Fibroblast of lung (primary cell): Measurements from ENCODE around the gene SLC10A2. TPM values are rescaled to one million over a fixed set of nuclear protein-coding genes. Genes with fewer than 3 reads are reported as not detected.

Experiments
- DNase-seq, 2 donors: peaks; one replicate each; pipeline versions ENCODE4 v3.0.0 to v3.0.0-alpha.2; 2010; ENCODE audit warnings: low read depth in 2 of 2
- H2AFZ ChIP-seq: 2 replicates; pipeline ENCODE4 v1.5.1; 2012; ENCODE audit warnings: low read length, control low read depth, inconsistent platforms
- H3K27ac ChIP-seq: 2 replicates; pipeline ENCODE4 v1.5.1; 2011; ENCODE audit warnings: low read length, control low read depth; ENCODE audit not compliant: insufficient read depth
- H3K27me3 ChIP-seq: 2 replicates; pipeline ENCODE4 v1.5.1; 2011; ENCODE audit warnings: mild to moderate bottlenecking, low read length; ENCODE audit not compliant: control insufficient read depth, insufficient read depth
- H3K36me3 ChIP-seq: 2 replicates; pipeline ENCODE4 v1.5.1; 2011; ENCODE audit warnings: low read length; ENCODE audit not compliant: control insufficient read depth, insufficient read depth
- H3K4me1 ChIP-seq: 2 replicates; pipeline ENCODE4 v1.5.1; 2011; ENCODE audit warnings: low read length; ENCODE audit not compliant: control insufficient read depth, insufficient read depth; ENCODE audit errors: extremely low read depth
- H3K4me2 ChIP-seq: 2 replicates; pipeline ENCODE4 v1.5.1; 2011; ENCODE audit warnings: low read length, control low read depth; ENCODE audit not compliant: insufficient read depth; ENCODE audit errors: extremely low read depth
- H3K4me3 ChIP-seq, 4 experiments: fragments of 200-600 bp in 1 of 4; sonication (generic) in 1 of 4; replicated peaks in 1 of 4; 2 replicates each; pipeline ENCODE4 v1.5.1; 2011 to 2016; ENCODE audit warnings: low read length in 4 of 4, low read depth in 3 of 4, mild to moderate bottlenecking in 3 of 4, control low read depth in 2 of 4, inconsistent platforms in 1 of 4, mixed read lengths in 1 of 4; ENCODE audit not compliant: insufficient read depth in 1 of 4; ENCODE audit errors: control extremely low read depth in 1 of 4
- H3K79me2 ChIP-seq: 2 replicates; pipeline ENCODE4 v1.5.1; 2012; ENCODE audit warnings: mild to moderate bottlenecking, low read length, inconsistent platforms; ENCODE audit not compliant: control insufficient read depth, insufficient read depth
- H3K9ac ChIP-seq: 2 replicates; pipeline ENCODE4 v1.5.1; 2011; ENCODE audit warnings: mild to moderate bottlenecking, low read length, control low read depth; ENCODE audit not compliant: insufficient read depth
- H3K9me3 ChIP-seq: 2 replicates; pipeline ENCODE4 v1.5.1; 2012; ENCODE audit warnings: low read depth, low read length; ENCODE audit not compliant: control insufficient read depth, insufficient read depth
- H4K20me1 ChIP-seq: 2 replicates; pipeline ENCODE4 v1.5.1; 2011; ENCODE audit warnings: low read length; ENCODE audit not compliant: control insufficient read depth, insufficient read depth; ENCODE audit errors: extremely low read depth
- CTCF ChIP-seq, 2 donors: IDR thresholded peaks in 1 of 2; conservative IDR thresholded peaks in 1 of 2; 1 replicate in 1 of 2; 2 replicates in 1 of 2; pipeline ENCODE4 v1.5.1; 2011 to 2012; ENCODE audit warnings: low read length in 2 of 2, control low read depth in 1 of 2, inconsistent platforms in 1 of 2, low read depth in 1 of 2, mild to moderate bottlenecking in 1 of 2
- EZH2 ChIP-seq: IDR thresholded peaks from 2 replicates; pipeline ENCODE4 v1.5.1; 2012; ENCODE audit warnings: low read length, control low read depth, mild to moderate bottlenecking; ENCODE audit errors: missing control alignments
- polyA plus RNA-seq, 2 donors: library from polyadenylated mRNA; depleted of rRNA in 1 of 2; stranded (reverse) in 1 of 2; unstranded in 1 of 2; fragments of >200 nt; gene quantifications; 2 replicates each; pipeline ENCODE4 v1.2.1, GENCODE V29; 2011 to 2012; ENCODE audit warnings: missing spikeins in 1 of 2
- total RNA-seq: library from RNA; depleted of rRNA; stranded (reverse); fragments of >200 nt; gene quantifications from 2 replicates; pipeline ENCODE4 v1.2.1, GENCODE V29; 2014

SLC10A2 gene
- total and polyA plus RNA-seq, 2 donors (not counting 1 experiment from before 2014, with no cell fraction given) = not detected

- H3K4me3 ChIP-seq = no peak overlapping the region
- H3K4me2 ChIP-seq = no peak overlapping the region
- no peak overlapping the region for H3K9ac ChIP-seq
- H3K9me3 ChIP-seq = no peaks in the 10 kb centered on the region
- no peak for DNase-seq
- H3K79me2 ChIP-seq = no peaks in the 10 kb centered on the region
- H2AFZ ChIP-seq = no peak overlapping the region
- no peaks in the 10 kb centered on the region for H3K4me1 ChIP-seq
- H3K27ac ChIP-seq = no peak overlapping the region
- no peaks in the 10 kb centered on the region for H4K20me1 ChIP-seq
- no peaks in the 10 kb centered on the region for H3K36me3 ChIP-seq
- TF ChIP-seq EZH2 (no peak), CTCF (conservative IDR thresholded peaks at IDR 0.05 in 1 of 2, IDR thresholded peaks at IDR 0.05 in 1 of 2; ENCODE audit: low read depth in 1 of 2, low read length in 2 of 2) (no peak)
- H3K27me3 ChIP-seq = no peaks in the 10 kb centered on the region
Observed at GRCh38 chr13:103000157-103000556, 66.1 kb downstream of the SLC10A2 start.

GRCh38 chr13:102999499-102999898 lies 66.7 kb downstream of the SLC10A2 start:
- Histone ChIP-seq H3K4me1 (no peaks in the 10 kb centered on the region), H3K36me3 (no peaks in the 10 kb centered on the region), H3K9me3 (no peaks in the 10 kb centered on the region), H2AFZ (no peak overlapping the region), H3K27ac (no peak overlapping the region), H4K20me1 (no peaks in the 10 kb centered on the region), H3K27me3 (no peaks in the 10 kb centered on the region), H3K9ac (no peak overlapping the region), H3K4me2 (no peak overlapping the region), H3K4me3 (no peak overlapping the region), H3K79me2 (no peaks in the 10 kb centered on the region)
- TF ChIP-seq EZH2 = no peak
- no peak for DNase-seq

Other genes with a start within 250 kb of the SLC10A2 start
- gene ERCC5, start 220.4 kb downstream of the SLC10A2 start, total RNA-seq = 66.0 and 78.9 TPM in 2 replicates
- 30.0 and 36.6 TPM in 2 replicates for gene ERCC5, start 220.4 kb downstream of the SLC10A2 start, polyA plus RNA-seq